IPS DF 19.7 (cell line): Measurements from ENCODE around the gene AGBL3.

ENCODE experiments used
- DNase-seq: peaks from one replicate; pipeline ENCODE4 v3.0.0-alpha.2; 2013; ENCODE audit warnings: low read depth, low spot score

Gene AGBL3

GRCh38 chr7:134986363-134987251, at the start of gene AGBL3:
AGBL3 (plus strand) TSS chr7:134986508; CDS start chr7:134987934, 1,426 bp downstream.
- DNase-seq, result peak; percentile 94

DNA sequence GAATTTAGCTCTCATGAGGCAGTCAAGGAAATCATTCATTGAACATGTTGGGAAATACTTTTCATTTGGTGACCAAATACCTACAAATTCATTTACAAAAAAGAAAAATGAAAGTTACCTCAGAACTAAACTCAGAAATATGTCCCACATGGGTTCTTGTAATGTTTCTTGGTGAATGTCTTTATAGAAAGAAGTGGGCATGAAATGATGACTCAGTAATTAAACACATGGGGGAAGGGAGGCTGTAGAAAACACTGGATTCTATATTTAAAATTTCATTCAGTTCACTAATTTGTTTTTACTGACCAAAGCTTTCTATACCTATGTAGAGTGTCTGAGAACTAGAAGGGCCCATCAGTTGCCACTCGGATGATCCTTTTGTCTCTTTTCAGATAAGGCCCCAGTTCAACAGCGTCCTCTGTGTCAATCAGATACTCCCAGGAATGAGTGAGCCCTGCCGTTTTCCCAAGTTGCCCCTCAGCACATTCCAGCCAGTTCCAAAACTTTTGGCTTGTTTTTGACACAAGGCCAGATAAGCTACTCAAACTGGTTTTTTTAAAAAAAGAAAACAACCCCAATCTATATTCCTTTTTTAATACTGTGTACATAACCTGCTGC, 49.3 kb upstream of the AGBL3 start:
- DNase-seq, result no peak

DNA sequence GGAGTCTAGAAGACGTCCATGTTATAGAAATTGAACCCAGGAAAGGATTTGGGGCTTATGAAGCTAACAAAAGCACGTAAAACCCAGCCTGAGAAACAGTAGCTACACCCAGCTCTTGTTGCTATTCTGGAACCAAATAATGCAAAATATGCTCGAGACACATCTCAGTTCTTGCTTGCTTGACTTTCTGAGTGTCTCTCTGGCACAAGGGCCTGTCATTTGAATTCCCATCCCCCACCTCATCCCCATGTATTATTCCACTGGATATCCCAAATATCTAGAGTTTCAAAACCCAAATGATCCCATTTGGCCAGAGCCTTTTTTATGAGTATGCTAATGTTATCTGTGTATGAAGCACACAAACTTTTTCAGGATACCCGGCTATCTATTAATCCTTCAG, 48.2 kb upstream of the AGBL3 start:
- no peak for DNase-seq

DNA sequence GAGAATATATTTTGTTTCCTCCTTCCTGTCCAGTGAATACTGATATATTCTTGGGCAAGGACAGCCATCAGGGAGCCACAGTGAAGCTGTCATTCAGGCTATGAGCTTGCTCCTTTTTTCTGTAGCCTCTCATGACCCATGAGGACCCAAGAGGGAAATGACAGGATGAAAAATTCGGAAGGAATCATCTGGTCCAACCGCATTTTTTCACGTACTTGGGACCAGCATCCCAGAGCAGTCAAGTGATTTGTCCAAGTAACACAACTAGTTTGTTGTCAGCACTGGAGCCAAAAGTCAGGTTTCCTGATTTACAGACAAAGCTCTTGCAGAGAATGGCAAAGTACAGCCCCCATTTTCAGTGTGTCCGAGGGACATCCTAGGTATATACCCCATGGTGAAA, 47.2 kb upstream of the AGBL3 start:
- DNase-seq, result no peak

- DNase-seq, result no peak
Measured at GRCh38 chr7:134940729-134941128, 45.6 kb upstream of the AGBL3 start.

DNA sequence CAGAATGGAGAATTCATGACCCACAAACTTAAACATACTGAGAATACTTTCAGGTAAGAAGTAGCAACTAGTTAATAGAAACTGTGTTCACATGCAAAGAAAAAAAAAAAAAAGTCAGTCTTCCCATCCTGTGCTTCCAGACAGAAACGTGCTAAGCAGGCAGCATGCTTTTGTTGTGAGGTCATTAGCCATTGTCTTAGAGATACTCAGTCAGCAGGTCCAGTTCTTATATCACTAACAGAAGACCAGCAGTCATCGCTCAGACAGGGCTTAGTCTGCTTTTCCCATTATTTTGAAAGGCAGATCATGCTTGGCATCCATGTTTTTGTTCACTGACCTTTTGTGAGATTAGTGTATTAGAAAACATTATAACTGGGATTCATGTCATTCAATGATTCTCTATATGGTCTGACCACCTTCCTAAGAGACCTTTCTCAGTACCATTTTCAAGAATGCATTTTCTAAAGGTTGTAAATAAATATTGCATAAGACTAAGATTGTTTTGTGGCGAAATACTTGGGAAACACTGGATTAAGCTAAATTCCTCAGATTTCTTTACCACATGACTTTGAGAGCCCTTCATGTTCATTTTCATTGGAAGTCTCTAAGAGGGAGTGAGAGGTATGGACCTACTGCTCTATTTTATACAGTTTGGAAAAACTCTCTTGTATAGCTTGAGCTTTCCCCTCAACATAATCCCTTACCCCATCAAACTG, 45.0 kb upstream of the AGBL3 start:
- no peak for DNase-seq

DNA sequence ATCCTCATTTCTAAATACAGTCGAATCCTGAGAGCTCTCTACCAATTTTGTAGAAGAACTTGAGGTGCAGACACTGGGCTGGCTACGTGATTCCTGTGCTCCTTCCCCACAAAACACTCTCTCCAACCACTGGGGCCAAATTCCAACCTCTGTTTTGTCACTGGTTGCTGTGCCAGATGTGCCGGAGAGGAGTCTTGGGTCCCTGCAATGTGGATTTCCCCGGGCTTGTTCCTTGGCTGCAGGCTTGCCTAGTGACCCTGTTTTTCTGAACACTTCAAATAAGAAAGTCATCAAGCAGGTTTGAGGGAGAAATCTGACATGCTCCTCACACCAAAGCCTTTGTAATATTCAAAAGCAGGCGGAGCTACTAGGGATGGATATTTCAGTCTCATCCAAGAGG, 44.4 kb upstream of the AGBL3 start:
- DNase-seq, result no peak

DNA sequence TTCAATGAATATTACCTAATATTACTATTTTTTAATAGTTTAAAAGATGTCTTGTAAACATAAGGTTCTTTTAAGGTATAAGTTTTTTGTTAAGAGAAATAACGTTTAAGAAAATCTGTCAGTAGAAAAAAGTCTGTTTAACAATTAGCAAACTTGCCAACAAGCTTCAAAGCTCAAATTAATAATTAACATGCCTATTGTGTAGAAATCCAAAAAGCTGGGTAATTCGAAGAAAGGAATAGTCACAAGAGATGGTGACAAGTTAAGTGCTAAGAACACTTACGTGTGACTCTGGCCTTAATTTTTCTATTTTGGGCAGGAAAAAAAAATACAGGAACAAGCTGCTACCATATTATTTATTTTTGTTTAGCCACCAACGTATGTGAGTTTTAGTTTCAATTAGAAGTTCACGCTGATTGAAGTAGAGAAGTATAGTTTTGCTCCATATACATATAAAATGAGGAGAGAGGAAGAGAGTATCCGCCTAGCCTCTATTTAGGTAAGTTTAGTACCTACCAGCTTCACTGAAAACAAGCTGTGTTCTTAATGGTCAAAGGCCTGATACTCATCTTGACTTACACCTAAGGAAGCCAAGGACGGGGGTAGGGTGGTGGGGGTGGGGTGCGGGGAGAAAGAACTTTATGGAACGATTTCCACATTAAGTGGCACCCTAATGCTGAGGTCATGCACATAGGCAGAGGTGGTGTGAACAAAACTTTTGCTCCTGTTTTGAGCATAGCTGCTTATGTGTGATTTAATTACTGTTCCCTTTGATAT, 43.4 kb upstream of the AGBL3 start:
- DNase-seq, result no peak

DNA sequence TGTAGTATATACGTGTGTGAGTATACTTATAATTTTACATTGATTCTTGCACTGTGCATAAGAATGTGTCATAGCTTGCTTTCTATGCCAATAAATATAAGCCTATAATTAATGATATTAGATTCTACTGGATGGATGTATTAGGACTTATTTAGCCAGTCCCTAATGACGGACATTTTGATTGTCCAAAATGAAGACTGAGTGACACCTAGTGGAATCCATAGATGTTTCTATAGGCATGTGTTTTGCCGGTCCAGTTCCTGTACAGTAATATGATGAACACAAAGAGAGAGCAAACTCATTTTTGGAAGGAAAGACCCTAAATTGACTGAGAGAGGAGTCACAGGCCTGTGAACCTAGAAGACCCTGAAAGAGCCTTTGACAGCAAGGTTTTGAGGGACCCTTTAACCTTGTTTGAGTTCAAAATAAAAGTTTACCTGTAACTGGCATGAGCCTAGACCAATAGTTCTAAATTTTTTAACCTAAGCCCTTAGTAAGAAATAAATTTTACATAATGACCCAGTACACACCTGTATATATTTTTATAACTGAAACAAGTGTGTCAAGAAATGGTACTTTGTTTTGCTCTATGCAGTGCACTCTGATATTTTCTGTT, 42.4 kb upstream of the AGBL3 start:
- DNase-seq, result no peak

DNA sequence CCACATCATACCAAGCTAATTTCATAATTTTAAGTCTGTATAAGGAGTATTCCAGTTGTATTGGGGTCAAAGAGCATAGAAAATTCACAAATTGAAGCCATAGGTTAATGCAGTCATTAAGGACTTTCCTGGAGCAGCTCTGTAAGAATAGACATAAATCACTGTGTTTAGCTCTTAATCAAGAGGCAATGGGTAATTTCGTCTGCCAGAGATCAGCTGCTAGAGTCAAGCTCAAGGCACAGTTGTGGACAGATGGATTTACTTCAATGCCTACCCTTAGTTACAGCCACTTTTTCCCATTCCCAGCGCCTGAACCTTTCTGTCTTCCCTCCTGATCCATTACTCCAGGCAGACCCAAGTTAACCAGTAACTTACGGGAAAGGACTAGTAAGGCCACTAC, 40.6 kb upstream of the AGBL3 start:
- no peak for DNase-seq

DNA sequence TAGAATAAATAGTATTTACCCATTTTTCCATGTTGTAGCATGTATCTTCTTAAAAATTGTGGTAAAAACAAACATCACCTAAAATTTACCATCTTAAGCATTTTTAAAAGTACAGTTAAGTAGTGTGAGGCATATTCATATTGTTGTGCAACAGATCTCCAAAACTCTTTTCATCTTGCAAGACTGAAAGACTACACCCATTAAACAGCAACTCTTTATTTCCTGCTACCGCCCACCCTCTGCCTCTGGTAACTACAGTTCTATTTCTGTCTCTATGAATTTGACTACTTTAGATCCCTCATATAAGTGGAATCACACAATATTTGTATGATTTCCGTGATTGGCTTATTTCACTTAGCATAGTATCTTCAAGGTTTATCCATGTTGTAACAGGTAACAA, 40.0 kb upstream of the AGBL3 start:
- DNase-seq, result no peak

DNA sequence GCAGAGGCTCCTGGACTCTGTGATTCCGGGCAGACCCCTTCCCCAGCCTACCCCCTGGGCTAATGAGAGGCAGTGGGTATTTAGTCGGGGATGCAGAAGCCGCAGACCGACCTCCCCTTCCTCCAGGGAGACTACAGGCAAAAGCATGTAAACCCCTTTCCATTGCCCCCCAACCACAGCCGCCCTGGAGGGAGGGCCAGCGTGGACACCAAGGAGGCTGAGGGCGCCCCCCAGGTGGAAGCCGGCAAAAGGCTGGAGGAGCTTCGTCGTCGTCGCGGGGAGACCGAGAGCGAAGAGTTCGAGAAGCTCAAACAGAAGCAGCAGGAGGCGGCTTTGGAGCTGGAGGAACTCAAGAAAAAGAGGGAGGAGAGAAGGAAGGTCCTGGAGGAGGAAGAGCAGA, 39.0 kb upstream of the AGBL3 start:
- no peak for DNase-seq

DNA sequence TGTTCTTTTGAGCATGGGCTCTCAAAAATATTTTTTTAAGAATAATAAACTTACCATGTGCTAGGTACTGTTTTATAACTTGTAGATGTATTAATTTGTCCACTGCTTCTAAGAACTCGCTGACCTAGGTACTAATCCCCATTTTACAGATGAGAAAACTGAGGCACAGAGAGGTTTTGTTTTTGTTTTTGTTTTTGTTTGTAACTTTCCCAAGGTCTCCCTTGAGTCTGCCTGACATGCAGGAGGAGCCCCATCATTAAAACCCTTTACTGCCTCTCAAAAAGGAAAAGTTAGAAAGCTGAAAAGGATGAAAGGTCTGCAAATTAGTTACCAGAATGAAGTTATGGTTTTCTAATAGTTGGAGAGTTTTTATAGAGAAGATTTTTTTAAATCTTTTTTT, 38.5 kb upstream of the AGBL3 start:
- no peak for DNase-seq

DNA sequence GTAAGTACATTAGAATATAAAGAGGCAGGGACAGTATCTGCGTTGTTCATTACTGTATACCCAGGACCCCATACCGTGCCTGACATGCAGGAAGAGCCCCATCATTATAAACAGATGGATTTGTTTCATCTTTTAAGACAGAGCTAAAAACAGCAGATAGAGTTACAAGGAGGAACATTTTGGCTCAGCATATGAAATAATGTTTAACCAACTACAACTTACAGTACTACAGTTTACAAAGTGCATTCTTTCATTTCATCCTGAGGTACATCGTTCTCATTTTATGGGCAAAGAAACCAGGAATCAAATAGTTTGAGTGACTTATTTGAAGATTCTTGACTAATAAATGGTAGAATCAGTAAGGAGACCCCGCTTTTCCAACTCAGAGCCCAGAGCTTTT, 38.1 kb upstream of the AGBL3 start:
- DNase-seq, result no peak

DNA sequence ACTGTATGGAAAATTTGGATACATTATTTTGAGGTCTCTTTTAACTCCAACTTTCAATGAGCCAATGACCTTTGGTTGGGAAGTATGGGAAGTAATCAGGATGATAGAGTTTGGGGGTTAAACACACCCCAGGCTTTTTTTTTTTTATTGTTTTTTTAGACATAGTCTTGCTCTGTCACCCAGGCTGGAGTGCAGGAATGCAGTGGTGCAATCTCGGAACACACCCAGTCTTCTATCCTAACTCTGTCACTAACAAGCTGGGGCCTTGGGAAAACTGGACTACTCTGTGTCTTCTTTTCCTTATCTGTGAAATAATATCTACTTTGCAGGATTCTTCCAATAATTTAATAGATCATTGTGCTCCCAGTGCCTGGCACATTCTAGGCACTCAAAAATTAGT, 37.6 kb upstream of the AGBL3 start:
- DNase-seq, result no peak

DNA sequence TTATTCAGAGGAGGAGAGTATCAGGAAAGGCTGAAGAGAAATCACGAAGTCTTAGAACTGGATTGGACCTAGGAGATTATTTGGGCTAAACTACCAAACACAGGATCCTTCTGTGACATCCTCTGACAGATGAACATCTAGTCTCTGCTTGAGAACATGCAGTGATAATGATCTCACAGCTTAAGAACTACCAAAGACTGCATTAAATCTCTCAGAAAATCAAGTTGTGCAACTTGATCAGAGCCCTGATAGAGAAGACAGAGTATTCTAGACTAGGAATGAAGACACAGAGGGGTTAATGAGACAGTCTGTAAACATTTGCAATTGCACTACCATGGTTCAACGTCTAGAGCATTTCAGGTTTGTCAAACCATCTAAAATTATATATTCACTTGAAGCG, 37.1 kb upstream of the AGBL3 start:
- DNase-seq, result no peak

- DNase-seq, result no peak
Measured at GRCh38 chr7:134954197-134955082, 31.9 kb upstream of the AGBL3 start.

GRCh38 chr7:134957005-134957404, 29.3 kb upstream of the AGBL3 start:
- no peak for DNase-seq

- no peak for DNase-seq
Measured at GRCh38 chr7:134959810-134960209, 26.5 kb upstream of the AGBL3 start.

- no peak for DNase-seq
Measured at GRCh38 chr7:134962270-134962780, 24.0 kb upstream of the AGBL3 start.
